ES-I3 (cell line): ENCODE data around the gene MAP2K5.

ENCODE experiments used
- H3K36me3 ChIP-seq: 2 replicates; pipeline ENCODE4 v1.6.1; 2013; ENCODE audit warnings: mild to moderate bottlenecking, low read length, control low read depth, moderate library complexity; ENCODE audit not compliant: insufficient read depth
- H3K4me1 ChIP-seq: 2 replicates; pipeline ENCODE4 v1.6.1; 2013; ENCODE audit warnings: mild to moderate bottlenecking, control low read depth, low read length; ENCODE audit not compliant: insufficient read depth
- H3K9ac ChIP-seq: 2 replicates; pipeline ENCODE4 v1.6.1; 2013; ENCODE audit warnings: low read depth, mild to moderate bottlenecking, low read length, moderate library complexity
- H3K9me3 ChIP-seq: 2 replicates; pipeline ENCODE4 v1.6.1; 2013; ENCODE audit warnings: mild to moderate bottlenecking, low read length, moderate library complexity; ENCODE audit not compliant: control insufficient read depth, insufficient read depth

The MAP2K5 gene

DNA sequence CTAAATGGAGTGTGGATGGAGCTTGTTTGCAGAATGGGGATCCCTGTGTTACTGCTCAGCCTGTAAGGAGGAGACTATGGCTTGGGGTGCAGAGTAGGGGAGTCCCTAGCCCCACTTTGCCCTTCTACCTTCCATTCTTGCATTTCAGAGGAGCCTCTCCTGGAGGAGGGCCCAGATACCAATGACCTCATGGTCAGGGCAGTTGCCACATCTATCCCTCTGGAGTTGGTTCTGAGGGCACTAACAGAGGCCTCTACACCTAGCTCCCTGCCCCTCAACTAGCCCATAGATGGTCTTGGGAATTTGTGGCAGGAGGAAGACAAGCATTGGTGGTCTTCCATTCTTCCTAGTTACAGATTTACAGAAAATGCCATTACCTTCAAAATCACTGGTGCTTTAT, 288.9 kb downstream of the MAP2K5 start:
- Histone ChIP-seq H3K9ac (no peak overlapping the region), H3K4me1 (peaks cover 6% of the 10 kb centered on the region), H3K36me3 (no peaks in the 10 kb centered on the region), H3K9me3 (no peaks in the 10 kb centered on the region)

DNA sequence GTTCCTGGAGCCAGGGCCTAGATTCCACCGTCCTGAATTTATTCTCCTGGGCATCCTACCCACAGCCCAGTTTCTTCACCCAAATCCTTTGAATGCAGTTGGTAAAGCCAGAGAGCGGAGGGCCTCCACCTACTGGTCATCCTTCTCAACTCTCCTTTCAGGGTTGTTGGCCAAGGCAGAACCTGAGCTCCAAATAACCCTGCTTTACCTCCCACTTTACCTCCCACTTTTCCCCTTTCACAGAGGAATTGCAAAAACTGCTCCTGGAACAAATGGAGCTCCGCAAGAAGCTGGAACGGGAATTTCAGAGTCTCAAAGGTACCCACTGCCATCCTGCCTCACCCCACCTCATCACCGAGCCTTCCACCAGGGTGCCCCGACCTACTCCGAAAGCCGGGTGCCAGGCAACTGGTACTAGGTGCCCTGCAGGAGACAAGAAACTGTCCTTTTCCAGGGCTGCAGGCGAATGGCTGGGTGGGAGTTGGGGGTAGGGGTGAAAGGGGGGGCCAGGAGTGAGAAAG, 289.6 kb downstream of the MAP2K5 start:
- Histone ChIP-seq H3K9ac (no peak overlapping the region), H3K4me1 (peaks cover 6% of the 10 kb centered on the region), H3K36me3 (no peaks in the 10 kb centered on the region), H3K9me3 (no peaks in the 10 kb centered on the region)

DNA sequence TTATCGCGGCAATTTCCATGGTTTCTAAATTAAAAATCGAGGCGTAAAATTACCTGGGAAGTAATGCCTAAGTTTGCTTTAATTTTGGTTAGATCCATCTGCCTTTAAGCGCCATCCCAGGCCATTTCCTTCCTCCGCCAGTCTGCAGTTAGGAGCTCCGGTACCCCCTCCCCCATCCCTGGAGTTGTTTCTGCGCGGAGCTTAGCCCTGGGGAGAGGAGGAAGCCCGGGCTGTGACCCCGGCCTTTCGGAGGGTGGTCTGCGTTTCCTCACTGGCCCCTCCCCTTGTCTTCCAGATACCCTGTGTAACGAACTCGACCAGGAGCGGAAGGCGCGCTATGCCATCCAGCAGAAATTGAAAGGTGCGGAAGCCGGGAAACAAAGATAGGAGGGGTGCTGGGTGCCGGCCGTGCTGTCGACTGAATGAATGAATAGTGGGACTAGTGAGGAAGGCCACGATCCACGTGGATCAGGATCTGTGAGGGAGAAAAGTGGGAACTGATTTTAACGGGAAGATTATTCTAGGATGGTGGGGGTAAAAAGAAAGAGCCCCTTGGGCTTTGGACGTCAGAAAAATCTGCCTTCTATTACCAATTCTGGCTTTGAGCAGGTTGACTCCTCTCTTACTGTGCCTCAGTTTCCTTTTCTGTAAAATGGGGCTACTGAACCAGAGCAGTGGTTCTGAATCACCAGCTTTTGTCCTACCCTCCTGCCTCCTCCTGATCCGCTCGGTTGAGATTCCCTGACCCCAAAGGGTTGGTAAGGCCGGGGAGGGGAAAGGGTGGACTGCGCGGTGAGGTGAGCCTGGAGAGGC, 290.6 kb downstream of the MAP2K5 start:
- Histone ChIP-seq H3K9me3 (no peaks in the 10 kb centered on the region), H3K4me1 (peaks cover 6% of the 10 kb centered on the region), H3K36me3 (no peaks in the 10 kb centered on the region), H3K9ac (peak overlapping the region; percentile 63; the same call in 1 of the 2 replicates)

DNA sequence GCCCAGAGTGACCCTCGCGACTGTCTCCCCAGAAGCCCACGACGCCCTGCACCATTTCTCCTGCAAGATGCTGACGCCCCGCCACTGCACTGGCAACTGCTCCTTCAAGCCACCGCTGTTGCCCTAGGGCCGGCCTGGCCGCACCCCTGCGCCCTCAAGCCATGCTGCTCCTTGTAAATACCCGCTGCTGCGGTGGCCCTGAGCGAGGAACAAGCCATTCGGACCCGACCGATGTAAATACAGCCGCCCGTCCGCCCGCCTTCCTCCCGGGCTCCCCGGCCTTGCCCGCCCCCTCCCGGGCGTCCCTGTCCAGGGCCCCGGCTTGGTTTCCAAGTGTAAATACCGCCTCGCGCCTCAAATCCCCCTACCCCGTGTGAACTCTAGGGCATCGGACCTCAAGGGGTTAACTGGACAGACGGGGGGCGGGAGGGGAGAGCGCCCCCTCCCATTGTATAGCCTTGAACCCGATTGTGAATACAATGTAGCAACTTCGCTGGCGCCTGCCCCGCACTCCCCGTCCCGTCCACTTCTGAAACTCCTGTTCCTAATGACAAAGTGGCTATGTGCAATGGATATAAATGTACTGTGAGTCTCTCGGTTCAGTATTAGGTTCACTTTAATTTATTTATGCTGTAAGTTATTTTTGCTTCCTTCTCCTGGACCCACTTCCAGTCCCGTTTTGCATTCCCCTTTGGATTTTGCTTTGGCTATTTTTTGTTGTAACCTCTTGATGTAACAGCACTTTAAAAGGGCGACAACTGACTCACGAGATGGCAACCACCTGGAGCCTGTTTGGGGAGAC, 291.4 kb downstream of the MAP2K5 start:
- no peaks in the 10 kb centered on the region for H3K9me3 ChIP-seq
- no peaks in the 10 kb centered on the region for H3K36me3 ChIP-seq
- H3K4me1 ChIP-seq: peaks cover 6% of the 10 kb centered on the region
- peak overlapping the region; percentile 63; the same call in 1 of the 2 replicates for H3K9ac ChIP-seq

DNA sequence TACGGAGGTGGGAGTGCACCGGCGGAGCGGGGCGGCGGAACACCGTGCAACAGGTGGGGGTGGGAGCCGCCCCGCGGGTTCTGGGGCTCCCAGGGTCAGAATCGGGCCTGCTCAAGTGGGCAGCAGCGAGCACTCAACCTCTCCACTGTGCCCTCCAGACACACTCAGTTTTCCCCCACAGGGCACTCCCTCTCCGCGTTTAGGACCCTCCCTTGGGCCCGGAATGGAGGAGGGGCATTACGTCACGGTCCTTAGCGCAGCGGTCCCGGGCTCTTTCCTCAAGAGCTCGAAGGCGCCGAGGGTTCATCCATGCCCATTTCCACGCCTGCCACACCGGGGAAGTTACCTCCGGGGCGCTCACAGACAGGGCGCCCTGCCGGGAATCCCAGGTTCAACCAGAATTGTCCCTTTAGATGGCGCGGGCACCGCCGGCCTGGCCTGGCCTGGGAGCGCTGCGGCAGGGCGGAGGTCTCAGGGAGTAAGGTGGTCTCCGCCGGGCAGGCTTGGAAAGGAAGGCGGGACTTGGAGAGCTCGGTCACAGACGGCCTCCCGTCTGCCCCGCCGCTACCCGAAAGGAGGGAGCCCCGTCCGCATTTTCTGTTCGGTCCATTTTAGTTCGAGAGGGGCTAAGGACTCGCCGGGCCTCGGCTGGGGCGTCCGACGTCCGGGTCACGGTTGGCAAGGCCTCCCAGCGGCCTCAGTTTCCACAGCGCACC, 292.2 kb downstream of the MAP2K5 start:
- Histone ChIP-seq H3K9ac (peak overlapping the region; percentile 63; the same call in 1 of the 2 replicates), H3K36me3 (no peaks in the 10 kb centered on the region), H3K9me3 (no peaks in the 10 kb centered on the region), H3K4me1 (peaks cover 6% of the 10 kb centered on the region)

DNA sequence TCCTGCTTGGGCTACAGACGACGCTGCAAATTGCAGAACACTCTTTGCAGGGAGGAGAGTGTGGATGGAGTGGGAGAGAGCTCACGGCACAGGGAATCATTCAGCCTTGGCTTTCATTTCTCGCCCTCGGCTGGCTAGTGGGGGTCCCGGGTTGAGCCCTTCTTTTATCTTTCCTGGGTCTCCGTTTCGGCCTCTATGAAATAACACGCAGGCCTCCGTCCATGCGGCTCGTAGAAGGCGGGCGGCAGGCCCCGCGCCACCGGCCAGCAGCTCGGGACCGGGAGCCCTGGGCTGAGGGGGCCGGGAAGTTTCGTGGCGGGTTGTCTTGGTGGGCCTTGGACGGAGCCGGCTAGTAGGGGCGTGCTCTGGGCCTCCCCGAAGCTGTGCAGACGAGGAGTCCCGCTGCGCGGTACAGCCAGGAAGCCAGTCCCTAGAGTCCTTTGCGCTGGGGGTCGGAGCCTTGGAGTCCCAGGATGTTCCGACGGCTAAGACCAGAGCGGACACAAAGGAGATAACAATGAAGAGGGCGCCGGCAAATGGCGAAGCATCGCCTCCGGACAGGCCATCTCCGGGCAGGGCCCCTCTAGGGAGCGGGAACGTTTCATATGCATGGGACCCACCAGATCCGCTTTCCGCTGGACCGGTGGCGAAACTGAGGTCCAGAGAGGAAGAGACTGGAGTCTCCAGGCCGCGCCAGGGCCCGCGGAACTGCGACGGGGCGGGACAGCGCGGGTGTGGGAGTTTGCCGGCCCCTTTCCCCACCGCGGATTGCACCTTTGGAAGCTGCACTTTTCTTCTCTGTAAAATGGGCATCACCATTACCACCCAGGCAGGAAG, 293.0 kb downstream of the MAP2K5 start:
- Histone ChIP-seq H3K9ac (peak overlapping the region; percentile 63), H3K9me3 (no peaks in the 10 kb centered on the region), H3K36me3 (no peaks in the 10 kb centered on the region), H3K4me1 (peaks cover 5% of the 10 kb centered on the region)

DNA sequence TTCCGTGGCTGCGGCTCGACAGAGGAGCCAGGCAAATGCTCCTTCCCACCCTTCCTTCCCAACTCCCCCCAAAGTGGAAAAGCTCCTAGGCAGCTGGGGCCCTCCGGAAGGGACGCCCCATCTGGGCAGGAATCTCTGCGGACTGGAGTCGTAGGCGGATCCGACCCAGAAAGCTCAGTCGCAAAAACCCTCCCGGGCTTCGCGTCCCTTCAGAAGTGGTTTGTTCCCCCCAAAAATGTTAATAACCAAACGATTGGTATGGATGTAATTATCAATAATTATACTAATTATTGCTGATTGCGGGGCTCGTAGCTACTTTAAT, 293.6 kb downstream of the MAP2K5 start:
- Histone ChIP-seq H3K9ac (peak overlapping the region; percentile 63), H3K36me3 (no peaks in the 10 kb centered on the region), H3K9me3 (no peaks in the 10 kb centered on the region), H3K4me1 (peaks cover 4% of the 10 kb centered on the region; the same call in 1 of the 2 replicates)

DNA sequence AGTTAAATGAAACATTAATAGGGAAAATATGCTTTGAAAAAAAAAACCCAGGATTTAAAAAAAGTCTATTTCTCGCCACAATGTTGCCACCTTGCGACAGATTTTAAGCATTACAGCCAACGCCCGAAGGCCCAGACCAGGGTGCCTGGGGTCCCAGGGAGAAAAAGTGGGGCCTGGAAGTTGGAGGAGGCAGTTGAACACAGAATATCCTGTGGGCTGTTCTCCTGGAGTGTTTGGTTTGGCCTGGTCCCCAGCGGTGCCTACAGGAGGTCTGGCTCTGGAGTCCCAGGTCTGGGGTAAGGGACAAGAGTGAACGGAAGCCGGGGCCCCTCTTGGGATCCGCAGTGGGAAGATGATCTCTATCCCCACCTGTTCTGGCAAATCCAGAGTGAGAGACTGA, 294.0 kb downstream of the MAP2K5 start:
- Histone ChIP-seq H3K4me1 (peaks cover 4% of the 10 kb centered on the region; the same call in 1 of the 2 replicates), H3K9ac (peak overlapping the region; percentile 63; the same call in 1 of the 2 replicates), H3K36me3 (no peaks in the 10 kb centered on the region), H3K9me3 (no peaks in the 10 kb centered on the region)

DNA sequence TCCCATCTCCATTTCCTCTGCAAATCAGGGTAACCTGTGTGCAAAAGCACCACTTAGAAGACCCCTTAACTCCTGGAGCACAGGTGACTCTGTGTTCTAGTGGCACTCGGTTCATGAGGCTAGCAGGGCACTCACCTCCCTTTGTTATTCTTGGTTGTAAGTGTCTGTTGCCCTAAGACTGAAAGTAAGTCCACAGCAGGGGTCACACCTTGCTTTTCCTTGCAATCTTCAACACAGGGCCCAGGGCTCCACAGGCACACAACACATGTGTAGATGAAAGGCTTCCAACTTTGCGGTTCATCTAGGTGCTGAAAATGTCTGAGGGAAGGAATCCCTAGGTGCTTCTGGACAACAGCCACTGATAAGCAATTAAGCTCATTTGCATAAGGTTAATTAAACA, 294.5 kb downstream of the MAP2K5 start:
- no peaks in the 10 kb centered on the region for H3K9me3 ChIP-seq
- no peak overlapping the region for H3K9ac ChIP-seq
- no peaks in the 10 kb centered on the region for H3K36me3 ChIP-seq
- peaks cover 2% of the 10 kb centered on the region; the same call in 1 of the 2 replicates for H3K4me1 ChIP-seq

DNA sequence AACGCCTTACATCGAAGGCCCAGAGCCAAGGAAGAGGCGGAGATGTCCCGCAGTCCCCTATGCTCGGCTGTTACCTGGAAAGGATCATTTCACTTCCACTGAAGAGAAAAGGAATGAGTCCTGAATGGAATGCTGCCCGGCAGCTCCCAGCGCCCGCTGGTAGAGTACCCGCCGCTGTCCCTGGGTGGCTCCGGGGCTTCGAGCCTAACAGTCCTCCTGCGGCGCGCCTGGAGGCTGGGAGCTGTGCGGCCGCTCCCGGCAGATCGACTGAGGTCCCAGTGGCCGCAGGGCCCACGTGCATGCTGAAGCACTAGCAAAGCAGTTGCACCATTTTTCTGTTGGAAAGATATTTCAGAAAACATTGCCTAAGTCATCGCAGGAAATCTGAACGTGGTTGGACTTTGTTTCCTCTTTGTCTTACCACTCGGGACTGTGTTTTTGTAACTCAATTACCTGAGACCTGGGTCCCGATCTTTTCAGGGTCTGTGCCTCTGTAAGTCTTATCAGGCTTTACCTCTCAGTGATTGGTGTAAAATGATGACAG, 296.4 kb downstream of the MAP2K5 start:
- peaks cover 13% of the 10 kb centered on the region; the same call in 1 of the 2 replicates for H3K4me1 ChIP-seq
- H3K9ac ChIP-seq: peak overlapping the region; percentile 92; the same call in 1 of the 2 replicates
- no peaks in the 10 kb centered on the region for H3K9me3 ChIP-seq
- H3K36me3 ChIP-seq: no peaks in the 10 kb centered on the region

DNA sequence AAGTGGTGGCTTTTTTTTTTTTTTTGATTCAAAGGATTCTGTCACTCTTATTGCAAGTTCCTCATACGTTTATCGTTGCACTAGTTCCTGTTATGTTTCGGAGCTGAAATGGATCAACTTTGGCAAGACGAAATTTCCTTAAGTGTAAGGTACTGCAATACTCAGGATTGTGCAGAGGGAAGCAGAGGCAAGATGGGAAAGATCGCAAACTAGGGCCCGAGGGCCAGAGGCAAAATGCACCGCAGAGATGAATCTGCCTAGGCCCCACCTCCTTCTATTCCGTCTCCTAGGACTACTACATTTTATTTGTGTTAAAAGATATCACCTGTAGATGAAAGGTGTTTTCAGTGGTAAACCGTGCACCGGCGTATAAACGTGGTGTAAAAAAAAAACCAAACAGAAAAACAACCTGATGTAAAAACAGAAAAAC, 297.0 kb downstream of the MAP2K5 start:
- Histone ChIP-seq H3K9ac (peak overlapping the region; percentile 92; the same call in 1 of the 2 replicates), H3K36me3 (no peaks in the 10 kb centered on the region), H3K4me1 (peaks cover 18% of the 10 kb centered on the region; the same call in 1 of the 2 replicates), H3K9me3 (no peaks in the 10 kb centered on the region)

DNA sequence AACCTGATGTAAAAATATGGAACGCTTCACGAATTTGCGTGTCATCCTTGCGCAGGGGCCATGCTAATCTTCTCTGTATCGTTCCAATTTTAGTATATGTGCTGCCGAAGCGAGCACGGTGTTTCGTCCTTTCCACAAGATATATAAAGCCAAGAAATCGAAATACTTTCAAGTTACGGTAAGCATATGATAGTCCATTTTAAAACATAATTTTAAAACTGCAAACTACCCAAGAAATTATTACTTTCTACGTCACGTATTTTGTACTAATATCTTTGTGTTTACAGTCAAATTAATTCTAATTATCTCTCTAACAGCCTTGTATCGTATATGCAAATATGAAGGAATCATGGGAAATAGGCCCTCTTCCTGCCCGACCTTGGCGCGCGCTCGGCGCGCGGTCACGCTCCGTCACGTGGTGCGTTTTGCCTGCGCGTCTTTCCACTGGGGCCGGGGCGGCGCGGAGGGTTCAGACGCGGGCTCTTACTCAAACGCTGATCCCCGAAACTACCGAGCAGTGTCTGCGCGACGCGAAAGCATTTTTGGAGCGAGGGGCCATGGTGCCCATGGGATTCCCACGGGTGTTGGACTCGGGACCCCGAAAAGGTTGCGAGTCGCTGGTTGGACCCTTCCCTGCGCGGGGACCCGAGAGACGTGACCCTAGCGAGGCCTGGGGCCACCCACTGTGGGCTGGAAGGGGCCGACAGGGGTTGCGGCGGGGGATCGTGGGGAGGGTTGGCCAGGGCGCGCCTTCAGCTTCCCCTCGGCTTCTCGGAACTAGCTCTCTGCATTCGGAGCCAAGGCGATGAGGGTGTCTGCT, 297.6 kb downstream of the MAP2K5 start, which contains the start of gene RNU6-1:
Gene RNU6-1 (minus strand): TSS at position 117 of the 820 bp plus-strand sequence.
- Histone ChIP-seq H3K9me3 (no peaks in the 10 kb centered on the region), H3K4me1 (peaks cover 23% of the 10 kb centered on the region; the same call in 1 of the 2 replicates), H3K9ac (peak within 1 kb of the TSS; percentile 92), H3K36me3 (no peaks in the 10 kb centered on the region)
